Lung (tissue), 12 donors: ENCODE measurements around the gene PSEN2. TPM values are rescaled to one million over a fixed set of nuclear protein-coding genes. Genes with fewer than 3 reads are reported as not detected.

Experiments
- ATAC-seq: fragments of 200-7000 bp; cut with Tn5 transposase; one replicate; pipeline ENCODE4 v1.9.1; 2020; ENCODE audit warnings: moderate number of reproducible peaks; ENCODE audit not compliant: insufficient read depth, low FRiP score
- DNase-seq, 3 donors: peaks; one replicate each; pipeline ENCODE4 v3.0.0-alpha.2; 2013 to 2017
- H3K27ac ChIP-seq, 2 donors: one replicate each; pipeline ENCODE4 v1.5.1; 2013; ENCODE audit warnings: mild to moderate bottlenecking in 2 of 2, moderate library complexity in 2 of 2, control low read depth in 1 of 2, inconsistent platforms in 1 of 2, low read depth in 1 of 2, low read length in 1 of 2
- H3K27me3 ChIP-seq, 3 donors: one replicate each; pipeline ENCODE4 v1.5.1; 2013; ENCODE audit warnings: low read length in 2 of 3; ENCODE audit not compliant: control insufficient read depth in 3 of 3, insufficient read depth in 3 of 3
- H3K36me3 ChIP-seq, 4 donors: one replicate each; pipeline ENCODE4 v1.5.1; 2013; ENCODE audit warnings: low read length in 4 of 4, mild to moderate bottlenecking in 1 of 4, moderate library complexity in 1 of 4; ENCODE audit not compliant: control insufficient read depth in 4 of 4, insufficient read depth in 4 of 4
- H3K4me1 ChIP-seq, 5 donors: one replicate each; pipeline ENCODE4 v1.5.1; 2013; ENCODE audit warnings: low read length in 5 of 5, mild to moderate bottlenecking in 2 of 5, moderate library complexity in 1 of 5; ENCODE audit not compliant: control insufficient read depth in 5 of 5, insufficient read depth in 5 of 5
- H3K4me3 ChIP-seq: one replicate; pipeline ENCODE4 v1.5.1; 2013; ENCODE audit warnings: mild to moderate bottlenecking, control low read depth, moderate library complexity
- H3K9ac ChIP-seq, 2 donors: one replicate each; pipeline ENCODE4 v1.5.1; 2013; ENCODE audit warnings: low read length in 2 of 2, control low read depth in 1 of 2; ENCODE audit not compliant: insufficient read depth in 1 of 2
- H3K9me3 ChIP-seq, 4 donors: one replicate each; pipeline ENCODE4 v1.5.1; 2013; ENCODE audit warnings: low read length in 3 of 4, mild to moderate bottlenecking in 1 of 4, moderate library complexity in 1 of 4; ENCODE audit not compliant: control insufficient read depth in 4 of 4, insufficient read depth in 3 of 4
- CTCF ChIP-seq: IDR thresholded peaks from 2 replicates; pipeline ENCODE4 v1.5.1; 2012; ENCODE audit warnings: mild to moderate bottlenecking; ENCODE audit errors: control extremely low read depth, extremely low read depth
- WGBS, 2 donors: extraction: QIAGEN DNeasy Blood & Tissue Kit; methylation state at CpG; one replicate each; pipeline ENCODE4 v1.1.7; 2013; 5-methylcytosine and 5-hydroxymethylcytosine counted together
- polyA plus RNA-seq, 2 donors: library from polyadenylated mRNA; stranded (reverse); fragments of 200-250 nt; gene quantifications; one replicate each; pipeline ENCODE4 v1.2.1, GENCODE V29; 2013
- total RNA-seq, 2 donors: library from RNA; depleted of rRNA in 1 of 2; stranded (reverse); fragments of >200 nt in 1 of 2; gene quantifications; one replicate each; pipeline ENCODE4 v1.2.1, GENCODE V29; 2014 to 2021
- donor health status: control.
- donor health status: control.
- donor health status: Bipolar disorder and iron deficiency.
- donor health status: healthy.
- donor health status: DM: yes; HTN: yes; CAD: no.

The PSEN2 gene
- total and polyA plus RNA-seq, 4 donors: 16.4 to 28.1 (median 18.7) TPM

- no peaks in the 10 kb centered on the region for H3K27me3 ChIP-seq
- 93 to 96% methylated on average over 8 of the region's 8 CpGs for WGBS, 2 donors
- ATAC-seq: no peak
- DNase-seq: no peak
- no peak overlapping the region for H3K4me3 ChIP-seq
- no peak overlapping the region for H3K9ac ChIP-seq
- peaks cover 0 to 2% (median 0%) of the 10 kb centered on the region in 4 donors for H3K9me3 ChIP-seq
- peaks cover 0 to 29% (median 4%) of the 10 kb centered on the region in 5 donors for H3K4me1 ChIP-seq
- no peak for TF ChIP-seq CTCF
- peaks cover 0 to 38% (median 0%) of the 10 kb centered on the region in 4 donors for H3K36me3 ChIP-seq
- no peak overlapping the region for H3K27ac ChIP-seq
These were observed 17.6 kb downstream of the PSEN2 start for GRCh38 chr1:226888021-226888420.

- DNase-seq (no peak), ATAC-seq (no peak)
- TF ChIP-seq CTCF: no peak
- H3K4me1 ChIP-seq: peaks cover 0 to 26% (median 0%) of the 10 kb centered on the region in 5 donors
- no peak overlapping the region for H3K27ac ChIP-seq
- whole genome bisulfite sequencing, 2 donors: 96 to 99% methylated on average over 8 of the region's 8 CpGs
- H3K9me3 ChIP-seq: peaks cover 0 to 2% (median 0%) of the 10 kb centered on the region in 4 donors
- peaks cover 0 to 40% (median 0%) of the 10 kb centered on the region in 4 donors for H3K36me3 ChIP-seq
- no peak overlapping the region for H3K4me3 ChIP-seq
- H3K27me3 ChIP-seq: no peaks in the 10 kb centered on the region
- no peak overlapping the region for H3K9ac ChIP-seq
These were observed 18.4 kb downstream of the PSEN2 start for GRCh38 chr1:226888816-226889215.

GRCh38 chr1:226889616-226890330 lies 19.4 kb downstream of the PSEN2 start:
- Histone ChIP-seq H3K27me3 (no peaks in the 10 kb centered on the region), H3K9ac (no peak overlapping the region), H3K9me3 (peaks cover 0 to 2% (median 0%) of the 10 kb centered on the region in 4 donors), H3K4me1 (peaks cover 0 to 20% (median 0%) of the 10 kb centered on the region in 5 donors), H3K27ac (no peak overlapping the region), H3K4me3 (no peak overlapping the region), H3K36me3 (peaks cover 0 to 50% (median 0%) of the 10 kb centered on the region in 4 donors)
- no peak for TF ChIP-seq CTCF
- DNase-seq (no peak), ATAC-seq (no peak)
- 96 to 97% methylated on average over 12 of the region's 12 CpGs for WGBS, 2 donors
